H1 (cell line): ENCODE data around the gene STRIP2. TPM values are rescaled to one million over a fixed set of nuclear protein-coding genes. Genes with fewer than 3 reads are reported as not detected.

Experiments
- CHD2 ChIP-seq: IDR thresholded peaks from 2 replicates; pipeline ENCODE4 v1.6.1; 2012; ENCODE audit warnings: low read length, improper control_type of control experiment
- EGR1 ChIP-seq: IDR thresholded peaks from 2 replicates; pipeline ENCODE4 v1.6.1; 2011; ENCODE audit warnings: low read depth, low read length, borderline replicate concordance
- FOSL1 ChIP-seq: IDR thresholded peaks from 2 replicates; pipeline ENCODE4 v1.6.1; 2011; ENCODE audit warnings: mild to moderate bottlenecking, low read depth, low read length, moderate library complexity; ENCODE audit not compliant: insufficient read depth
- JUN ChIP-seq: IDR thresholded peaks from 2 replicates; pipeline ENCODE4 v1.6.1; 2011; ENCODE audit warnings: low read depth, mild to moderate bottlenecking, improper control_type of control experiment, low read length
- SP1 ChIP-seq: IDR thresholded peaks from 2 replicates; pipeline ENCODE4 v1.6.1; 2011; ENCODE audit warnings: low read depth, low read length
- TAF7 ChIP-seq: optimal IDR thresholded peaks from 2 replicates; pipeline ENCODE3; 2011; ENCODE audit warnings: low read depth, mild to moderate bottlenecking, inconsistent platforms, low read length, moderate library complexity, borderline replicate concordance
- polyA plus RNA-seq, 7 experiments: library from polyadenylated mRNA; depleted of rRNA in 3 of 7; stranded (reverse) in 5 of 7; unstranded in 2 of 7; fragments of >200 nt in 5 of 7; fragments of 200-250 nt in 2 of 7; gene quantifications; 1 replicate in 5 of 7; 2 replicates in 1 of 7; 4 replicates in 1 of 7; pipeline versions ENCODE4 v1.2.1 to v1.2.3, GENCODE V29; 2011 to 2013; ENCODE audit warnings: missing spikeins in 2 of 7, mixed read lengths in 2 of 7
- total RNA-seq: library from RNA; stranded (reverse); fragmentation: NEBNext Ultra II Directional; extraction: Animal tissue kit (Norgen Biotek cat#: 25700); gene quantifications from 2 replicates; pipeline ENCODE4 v1.2.1, GENCODE V29; 2021
- TF ChIP-seq, protein P1 (sequence below): fragments of 300-600 bp; sonication (generic); IDR thresholded peaks from 2 replicates; pipeline ENCODE4 v1.7.1; 2012; ENCODE audit warnings: low read length, moderate library complexity, mild to moderate bottlenecking, inconsistent platforms; ENCODE audit not compliant: insufficient replicate concordance
- TF ChIP-seq, protein P2 (sequence below), 3 experiments: IDR thresholded peaks; 1 replicate in 2 of 3; 2 replicates in 1 of 3; pipeline versions ENCODE4 v1.5.1 to v1.6.1; 2011; ENCODE audit warnings: low read length in 3 of 3, mild to moderate bottlenecking in 3 of 3, inconsistent platforms in 2 of 3, low read depth in 1 of 3, moderate library complexity in 1 of 3; ENCODE audit not compliant: insufficient read depth in 1 of 3; ENCODE audit errors: control extremely low read depth in 1 of 3

Gene STRIP2
- total and polyA plus RNA-seq, 2 of the 8 experiments (the other 6 are each of a cell fraction or from before 2014, with no cell fraction given): 5.3 to 8.2 TPM

DNA sequence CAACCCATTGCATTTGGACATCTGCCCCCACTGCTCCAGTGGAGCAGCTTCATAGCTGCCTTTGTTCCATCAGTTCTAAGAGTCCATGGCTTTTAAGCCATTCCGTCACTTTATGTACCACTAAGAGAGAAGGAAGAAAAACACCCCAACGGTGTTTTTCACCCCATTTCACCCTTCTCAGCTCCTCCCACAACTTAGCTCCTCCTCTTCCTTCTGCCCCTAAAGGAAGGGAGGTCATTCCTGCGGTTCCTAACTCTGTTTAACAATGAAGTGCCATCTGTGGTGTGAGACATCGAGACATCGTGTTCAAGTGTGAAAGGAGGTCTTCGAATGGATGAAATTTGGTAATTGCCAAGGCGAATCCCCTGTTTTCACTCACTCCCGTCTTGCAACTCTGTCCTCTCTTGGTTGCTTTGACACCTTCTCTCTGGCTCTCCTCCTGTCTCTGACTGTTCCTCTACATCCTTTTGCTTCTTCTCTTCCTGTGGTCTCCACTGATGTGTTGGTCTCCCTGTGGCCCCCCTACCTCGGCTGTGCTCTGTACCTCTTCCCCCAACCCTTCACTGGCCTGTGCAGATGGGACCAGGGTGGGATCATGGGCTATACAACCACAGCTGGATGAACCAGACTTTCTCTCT is 91.1 kb downstream of the STRIP2 start (continued):
- TF ChIP-seq, protein P1, sequence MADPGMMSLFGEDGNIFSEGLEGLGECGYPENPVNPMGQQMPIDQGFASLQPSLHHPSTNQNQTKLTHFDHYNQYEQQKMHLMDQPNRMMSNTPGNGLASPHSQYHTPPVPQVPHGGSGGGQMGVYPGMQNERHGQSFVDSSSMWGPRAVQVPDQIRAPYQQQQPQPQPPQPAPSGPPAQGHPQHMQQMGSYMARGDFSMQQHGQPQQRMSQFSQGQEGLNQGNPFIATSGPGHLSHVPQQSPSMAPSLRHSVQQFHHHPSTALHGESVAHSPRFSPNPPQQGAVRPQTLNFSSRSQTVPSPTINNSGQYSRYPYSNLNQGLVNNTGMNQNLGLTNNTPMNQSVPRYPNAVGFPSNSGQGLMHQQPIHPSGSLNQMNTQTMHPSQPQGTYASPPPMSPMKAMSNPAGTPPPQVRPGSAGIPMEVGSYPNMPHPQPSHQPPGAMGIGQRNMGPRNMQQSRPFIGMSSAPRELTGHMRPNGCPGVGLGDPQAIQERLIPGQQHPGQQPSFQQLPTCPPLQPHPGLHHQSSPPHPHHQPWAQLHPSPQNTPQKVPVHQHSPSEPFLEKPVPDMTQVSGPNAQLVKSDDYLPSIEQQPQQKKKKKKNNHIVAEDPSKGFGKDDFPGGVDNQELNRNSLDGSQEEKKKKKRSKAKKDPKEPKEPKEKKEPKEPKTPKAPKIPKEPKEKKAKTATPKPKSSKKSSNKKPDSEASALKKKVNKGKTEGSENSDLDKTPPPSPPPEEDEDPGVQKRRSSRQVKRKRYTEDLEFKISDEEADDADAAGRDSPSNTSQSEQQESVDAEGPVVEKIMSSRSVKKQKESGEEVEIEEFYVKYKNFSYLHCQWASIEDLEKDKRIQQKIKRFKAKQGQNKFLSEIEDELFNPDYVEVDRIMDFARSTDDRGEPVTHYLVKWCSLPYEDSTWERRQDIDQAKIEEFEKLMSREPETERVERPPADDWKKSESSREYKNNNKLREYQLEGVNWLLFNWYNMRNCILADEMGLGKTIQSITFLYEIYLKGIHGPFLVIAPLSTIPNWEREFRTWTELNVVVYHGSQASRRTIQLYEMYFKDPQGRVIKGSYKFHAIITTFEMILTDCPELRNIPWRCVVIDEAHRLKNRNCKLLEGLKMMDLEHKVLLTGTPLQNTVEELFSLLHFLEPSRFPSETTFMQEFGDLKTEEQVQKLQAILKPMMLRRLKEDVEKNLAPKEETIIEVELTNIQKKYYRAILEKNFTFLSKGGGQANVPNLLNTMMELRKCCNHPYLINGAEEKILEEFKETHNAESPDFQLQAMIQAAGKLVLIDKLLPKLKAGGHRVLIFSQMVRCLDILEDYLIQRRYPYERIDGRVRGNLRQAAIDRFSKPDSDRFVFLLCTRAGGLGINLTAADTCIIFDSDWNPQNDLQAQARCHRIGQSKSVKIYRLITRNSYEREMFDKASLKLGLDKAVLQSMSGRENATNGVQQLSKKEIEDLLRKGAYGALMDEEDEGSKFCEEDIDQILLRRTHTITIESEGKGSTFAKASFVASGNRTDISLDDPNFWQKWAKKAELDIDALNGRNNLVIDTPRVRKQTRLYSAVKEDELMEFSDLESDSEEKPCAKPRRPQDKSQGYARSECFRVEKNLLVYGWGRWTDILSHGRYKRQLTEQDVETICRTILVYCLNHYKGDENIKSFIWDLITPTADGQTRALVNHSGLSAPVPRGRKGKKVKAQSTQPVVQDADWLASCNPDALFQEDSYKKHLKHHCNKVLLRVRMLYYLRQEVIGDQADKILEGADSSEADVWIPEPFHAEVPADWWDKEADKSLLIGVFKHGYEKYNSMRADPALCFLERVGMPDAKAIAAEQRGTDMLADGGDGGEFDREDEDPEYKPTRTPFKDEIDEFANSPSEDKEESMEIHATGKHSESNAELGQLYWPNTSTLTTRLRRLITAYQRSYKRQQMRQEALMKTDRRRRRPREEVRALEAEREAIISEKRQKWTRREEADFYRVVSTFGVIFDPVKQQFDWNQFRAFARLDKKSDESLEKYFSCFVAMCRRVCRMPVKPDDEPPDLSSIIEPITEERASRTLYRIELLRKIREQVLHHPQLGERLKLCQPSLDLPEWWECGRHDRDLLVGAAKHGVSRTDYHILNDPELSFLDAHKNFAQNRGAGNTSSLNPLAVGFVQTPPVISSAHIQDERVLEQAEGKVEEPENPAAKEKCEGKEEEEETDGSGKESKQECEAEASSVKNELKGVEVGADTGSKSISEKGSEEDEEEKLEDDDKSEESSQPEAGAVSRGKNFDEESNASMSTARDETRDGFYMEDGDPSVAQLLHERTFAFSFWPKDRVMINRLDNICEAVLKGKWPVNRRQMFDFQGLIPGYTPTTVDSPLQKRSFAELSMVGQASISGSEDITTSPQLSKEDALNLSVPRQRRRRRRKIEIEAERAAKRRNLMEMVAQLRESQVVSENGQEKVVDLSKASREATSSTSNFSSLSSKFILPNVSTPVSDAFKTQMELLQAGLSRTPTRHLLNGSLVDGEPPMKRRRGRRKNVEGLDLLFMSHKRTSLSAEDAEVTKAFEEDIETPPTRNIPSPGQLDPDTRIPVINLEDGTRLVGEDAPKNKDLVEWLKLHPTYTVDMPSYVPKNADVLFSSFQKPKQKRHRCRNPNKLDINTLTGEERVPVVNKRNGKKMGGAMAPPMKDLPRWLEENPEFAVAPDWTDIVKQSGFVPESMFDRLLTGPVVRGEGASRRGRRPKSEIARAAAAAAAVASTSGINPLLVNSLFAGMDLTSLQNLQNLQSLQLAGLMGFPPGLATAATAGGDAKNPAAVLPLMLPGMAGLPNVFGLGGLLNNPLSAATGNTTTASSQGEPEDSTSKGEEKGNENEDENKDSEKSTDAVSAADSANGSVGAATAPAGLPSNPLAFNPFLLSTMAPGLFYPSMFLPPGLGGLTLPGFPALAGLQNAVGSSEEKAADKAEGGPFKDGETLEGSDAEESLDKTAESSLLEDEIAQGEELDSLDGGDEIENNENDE: no peak
- no peak for TF ChIP-seq JUN
- no peak for TF ChIP-seq TAF7
- TF ChIP-seq SP1: no peak
- no peak for TF ChIP-seq FOSL1
- TF ChIP-seq CHD2: no peak
- TF ChIP-seq, protein P2, sequence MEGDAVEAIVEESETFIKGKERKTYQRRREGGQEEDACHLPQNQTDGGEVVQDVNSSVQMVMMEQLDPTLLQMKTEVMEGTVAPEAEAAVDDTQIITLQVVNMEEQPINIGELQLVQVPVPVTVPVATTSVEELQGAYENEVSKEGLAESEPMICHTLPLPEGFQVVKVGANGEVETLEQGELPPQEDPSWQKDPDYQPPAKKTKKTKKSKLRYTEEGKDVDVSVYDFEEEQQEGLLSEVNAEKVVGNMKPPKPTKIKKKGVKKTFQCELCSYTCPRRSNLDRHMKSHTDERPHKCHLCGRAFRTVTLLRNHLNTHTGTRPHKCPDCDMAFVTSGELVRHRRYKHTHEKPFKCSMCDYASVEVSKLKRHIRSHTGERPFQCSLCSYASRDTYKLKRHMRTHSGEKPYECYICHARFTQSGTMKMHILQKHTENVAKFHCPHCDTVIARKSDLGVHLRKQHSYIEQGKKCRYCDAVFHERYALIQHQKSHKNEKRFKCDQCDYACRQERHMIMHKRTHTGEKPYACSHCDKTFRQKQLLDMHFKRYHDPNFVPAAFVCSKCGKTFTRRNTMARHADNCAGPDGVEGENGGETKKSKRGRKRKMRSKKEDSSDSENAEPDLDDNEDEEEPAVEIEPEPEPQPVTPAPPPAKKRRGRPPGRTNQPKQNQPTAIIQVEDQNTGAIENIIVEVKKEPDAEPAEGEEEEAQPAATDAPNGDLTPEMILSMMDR (IDR thresholded peaks at IDR 0.05; ENCODE audit: control extremely low read depth in 1 of 3, insufficient read depth in 1 of 3, low read depth in 1 of 3, low read length in 3 of 3): no peak
- TF ChIP-seq EGR1: no peak
